ENCODE data around the gene GMNN. TPM values are rescaled to one million over a fixed set of nuclear protein-coding genes. Genes with fewer than 3 reads are reported as not detected.
"Not testable (repeated sequence)": the region's sequence is repeated elsewhere in the genome, so short reads cannot be mapped to it uniquely, and the experiment has no call there.

GMNN gene
- total RNA-seq, result 8.7 and 20.0 TPM in 2 replicates

DNA sequence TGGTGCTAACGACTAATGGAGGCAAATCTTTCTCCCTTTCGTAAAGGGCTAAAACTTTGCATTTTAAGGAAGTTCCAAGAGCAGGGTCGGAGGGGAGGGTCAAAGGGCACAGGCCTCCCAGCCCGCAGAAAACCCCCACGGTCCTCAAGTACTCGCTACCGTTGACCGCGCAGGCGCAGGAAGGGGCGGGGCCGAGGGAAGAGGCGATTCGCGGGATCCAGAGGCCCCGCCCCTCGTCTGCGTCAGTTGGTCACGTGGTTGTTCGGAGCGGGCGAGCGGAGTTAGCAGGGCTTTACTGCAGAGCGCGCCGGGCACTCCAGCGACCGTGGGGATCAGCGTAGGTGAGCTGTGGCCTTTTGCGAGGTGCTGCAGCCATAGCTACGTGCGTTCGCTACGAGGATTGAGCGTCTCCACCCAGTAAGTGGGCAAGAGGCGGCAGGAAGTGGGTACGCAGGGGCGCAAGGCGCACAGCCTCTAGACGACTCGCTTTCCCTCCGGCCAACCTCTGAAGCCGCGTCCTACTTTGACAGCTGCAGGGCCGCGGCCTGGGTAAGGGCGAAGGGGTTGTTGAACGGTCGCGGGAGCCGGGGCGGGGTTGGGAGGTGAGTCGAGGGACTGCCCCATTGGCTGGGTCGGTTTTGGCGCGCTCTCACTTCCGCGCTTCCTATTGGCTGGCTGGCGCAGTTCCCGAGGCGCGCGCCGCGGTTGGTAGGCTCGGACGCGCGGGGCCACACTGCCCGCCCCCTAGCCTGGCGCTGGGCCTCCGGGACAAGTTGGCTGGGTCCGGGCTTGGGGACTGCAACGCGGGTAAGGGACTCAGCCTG is at the start of gene GMNN:
Gene GMNN (plus strand): TSS at position 242 of the 824 bp plus-strand sequence. CDS start 2,310 bp downstream, outside the sequence.
- peak; percentile 57 for DNase-seq (ENCODE audit: extremely low read depth, low read depth, low spot score)

- DNase-seq (ENCODE audit: extremely low read depth, low read depth, low spot score), result not testable (repeated sequence)
Observed at GRCh38 chr6:24730653-24731052, 44.1 kb upstream of the GMNN start.

GRCh38 chr6:24731456-24732134 is 43.1 kb upstream of the GMNN start:
- not testable (repeated sequence) for DNase-seq (ENCODE audit: extremely low read depth, low read depth, low spot score)

DNA sequence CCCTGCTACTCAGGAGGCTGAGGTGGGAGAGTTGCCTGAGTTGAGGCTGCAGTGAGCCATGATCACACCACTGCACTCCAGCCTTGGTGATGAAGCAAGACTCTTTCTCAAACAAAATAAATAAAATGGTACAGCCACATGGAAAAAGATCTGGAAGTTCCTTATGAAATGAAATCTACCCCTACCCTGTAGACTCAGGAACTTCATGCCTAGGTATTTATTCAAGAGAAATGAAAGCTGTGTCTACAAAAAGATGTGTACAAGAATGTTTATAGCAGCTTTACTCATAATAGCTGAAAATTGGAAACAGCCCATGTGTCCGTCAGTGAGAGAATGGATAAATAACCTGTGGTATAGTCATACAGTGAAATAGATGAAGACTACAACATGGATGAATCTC is 40.6 kb upstream of the GMNN start:
- no peak for DNase-seq (ENCODE audit: extremely low read depth, low read depth, low spot score)

- DNase-seq (ENCODE audit: extremely low read depth, low read depth, low spot score), result not testable (repeated sequence)
Observed at GRCh38 chr6:24734710-24735109, 40.0 kb upstream of the GMNN start.

DNA sequence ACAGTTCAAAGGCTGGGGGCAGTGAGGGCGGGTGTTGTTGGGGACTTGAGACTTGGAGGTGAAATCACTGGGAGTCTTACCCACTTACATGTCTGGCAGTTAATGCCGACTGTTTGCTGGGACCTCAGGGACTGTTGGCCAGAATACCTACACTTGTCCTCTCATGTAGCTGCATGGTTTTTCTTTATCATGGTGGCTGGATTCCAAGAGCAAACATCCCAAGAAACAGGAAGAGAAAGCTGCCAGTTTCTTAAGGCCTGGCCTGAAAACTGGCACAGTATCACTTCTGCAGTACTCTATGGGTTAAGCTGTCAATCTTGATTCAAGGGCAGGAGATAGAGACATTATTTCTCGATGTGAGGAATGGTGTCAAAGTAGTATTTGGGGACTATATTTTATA is 36.0 kb upstream of the GMNN start:
- no peak for DNase-seq (ENCODE audit: extremely low read depth, low read depth, low spot score)

GRCh38 chr6:24740861-24741260 is 33.9 kb upstream of the GMNN start:
- DNase-seq (ENCODE audit: extremely low read depth, low read depth, low spot score), result no peak

- DNase-seq (ENCODE audit: extremely low read depth, low read depth, low spot score), result no peak
Observed at GRCh38 chr6:24742216-24742738, 32.5 kb upstream of the GMNN start.

- peak; percentile 90 for DNase-seq (ENCODE audit: extremely low read depth, low read depth, low spot score)
Observed at GRCh38 chr6:24743265-24743943, 31.3 kb upstream of the GMNN start.

DNA sequence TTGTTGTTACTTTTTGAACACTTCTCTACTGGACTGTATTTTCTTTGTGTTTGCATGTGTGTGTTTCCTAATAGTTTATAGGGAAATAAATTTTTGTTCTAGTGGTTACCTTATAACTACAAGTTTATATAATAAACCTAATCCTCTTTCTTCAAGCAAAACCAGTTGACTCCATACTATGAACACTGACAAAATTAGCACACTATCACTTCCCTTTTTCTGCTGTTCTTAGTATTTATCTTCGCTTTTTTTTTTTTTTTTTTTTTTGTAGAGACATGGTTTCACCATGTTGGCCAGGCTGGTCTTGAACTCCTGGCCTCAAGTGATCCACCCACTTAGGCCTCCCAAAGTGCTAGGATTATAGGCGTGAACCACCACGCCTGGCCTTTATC is 30.8 kb upstream of the GMNN start:
- no peak for DNase-seq (ENCODE audit: extremely low read depth, low read depth, low spot score)

DNA sequence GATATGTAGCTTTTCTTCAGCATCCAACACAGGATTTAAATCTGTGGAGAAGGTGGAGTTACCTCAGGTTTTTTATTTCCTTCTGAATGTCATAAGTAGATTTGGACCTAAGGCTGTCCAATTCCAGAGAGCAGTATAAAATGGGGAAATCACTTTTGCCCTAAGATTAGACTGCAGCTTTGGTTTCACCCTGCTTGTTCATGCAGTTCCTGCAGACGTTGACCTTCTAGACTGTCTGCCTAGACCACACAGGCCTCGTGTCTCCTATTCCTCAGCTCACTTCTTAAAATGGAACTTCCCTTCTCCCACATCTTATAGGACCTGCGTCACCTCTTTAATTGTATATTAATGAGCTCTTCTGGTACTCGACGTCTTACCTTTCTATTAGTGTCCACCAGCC is 29.8 kb upstream of the GMNN start:
- DNase-seq (ENCODE audit: extremely low read depth, low read depth, low spot score), result no peak

DNA sequence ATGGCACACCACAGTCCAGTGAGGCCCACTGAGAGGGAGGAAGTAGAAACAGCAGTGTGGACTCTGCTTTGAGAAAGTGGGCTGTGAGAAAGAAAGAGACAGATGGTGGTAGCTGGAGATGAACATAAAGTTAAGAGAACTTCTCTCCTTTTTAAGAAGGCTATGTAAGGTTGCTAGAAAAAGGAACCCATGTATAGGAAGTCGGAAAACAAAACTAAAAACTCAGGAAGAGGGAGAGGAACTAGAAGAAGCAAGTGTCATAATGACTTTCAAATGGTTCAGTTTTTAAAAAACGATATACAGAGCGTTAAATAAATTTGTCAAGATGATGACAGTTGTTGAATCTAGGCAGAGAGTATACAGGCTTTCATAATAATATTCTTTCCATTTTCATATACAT is 25.4 kb upstream of the GMNN start:
- DNase-seq (ENCODE audit: extremely low read depth, low read depth, low spot score), result no peak

GRCh38 chr6:24750878-24751277 is 23.9 kb upstream of the GMNN start:
- DNase-seq (ENCODE audit: extremely low read depth, low read depth, low spot score), result not testable (repeated sequence)

DNA sequence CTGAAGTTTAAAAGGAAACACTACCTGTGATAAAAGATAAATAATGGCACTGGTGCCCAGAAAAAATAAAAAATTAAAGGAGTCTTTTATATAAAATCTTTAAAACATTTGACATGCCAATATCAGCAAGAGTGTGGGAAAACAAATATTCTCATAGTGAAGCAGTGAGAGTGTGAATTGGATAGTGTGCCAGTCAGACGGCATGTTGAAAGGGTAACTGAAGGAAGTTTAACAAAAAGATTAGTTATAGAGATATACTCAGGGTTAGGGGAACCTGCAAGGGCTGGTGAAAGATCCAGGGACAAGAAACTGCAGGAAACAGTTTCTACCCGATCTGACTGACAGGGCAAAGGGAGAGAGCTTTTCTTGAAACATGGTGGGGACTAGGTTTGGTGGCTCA is 22.2 kb upstream of the GMNN start:
- no peak for DNase-seq (ENCODE audit: extremely low read depth, low read depth, low spot score)

- no peak for DNase-seq (ENCODE audit: extremely low read depth, low read depth, low spot score)
Observed at GRCh38 chr6:24752917-24753492, 21.7 kb upstream of the GMNN start.

DNA sequence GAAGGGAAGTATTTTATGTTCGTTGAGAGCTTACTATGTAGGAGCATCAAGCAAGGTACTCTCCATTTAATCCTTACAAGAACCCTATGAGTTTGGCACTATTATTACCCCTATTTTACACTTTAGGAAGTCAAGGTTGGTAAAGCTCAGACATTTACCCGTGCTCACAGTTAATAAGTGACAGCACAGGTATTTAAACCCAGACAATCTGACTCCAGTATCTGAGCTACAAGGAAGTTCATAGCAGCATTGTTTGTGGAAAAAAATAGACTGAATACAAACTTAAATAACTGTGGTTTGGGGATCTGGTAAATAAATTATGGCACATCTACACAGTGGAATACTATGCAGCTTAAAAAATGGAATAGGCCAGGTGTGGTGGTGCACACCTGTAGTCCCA is 21.2 kb upstream of the GMNN start:
- no peak for DNase-seq (ENCODE audit: extremely low read depth, low read depth, low spot score)

- DNase-seq (ENCODE audit: extremely low read depth, low read depth, low spot score), result not testable (repeated sequence)
Observed at GRCh38 chr6:24754378-24754777, 20.4 kb upstream of the GMNN start.

DNA sequence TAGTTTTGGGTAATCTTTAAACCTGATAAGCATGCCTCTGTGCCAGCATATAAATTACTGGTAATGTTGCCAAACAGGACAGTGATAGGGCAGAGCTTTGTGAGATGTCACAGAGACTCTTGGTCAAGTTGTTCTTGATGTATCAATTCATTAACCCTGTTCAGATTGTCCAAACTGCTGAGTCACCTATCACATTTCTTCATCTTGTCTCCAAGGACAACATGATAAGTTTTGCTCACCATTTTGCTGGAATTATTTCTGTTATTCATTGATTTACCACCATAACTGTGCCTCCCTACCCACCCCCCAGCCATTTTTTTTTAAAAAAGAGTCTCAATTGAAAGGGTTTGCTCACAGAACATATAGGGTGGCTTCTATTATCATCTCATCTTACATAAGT is 19.5 kb upstream of the GMNN start:
- DNase-seq (ENCODE audit: extremely low read depth, low read depth, low spot score), result no peak

DNA sequence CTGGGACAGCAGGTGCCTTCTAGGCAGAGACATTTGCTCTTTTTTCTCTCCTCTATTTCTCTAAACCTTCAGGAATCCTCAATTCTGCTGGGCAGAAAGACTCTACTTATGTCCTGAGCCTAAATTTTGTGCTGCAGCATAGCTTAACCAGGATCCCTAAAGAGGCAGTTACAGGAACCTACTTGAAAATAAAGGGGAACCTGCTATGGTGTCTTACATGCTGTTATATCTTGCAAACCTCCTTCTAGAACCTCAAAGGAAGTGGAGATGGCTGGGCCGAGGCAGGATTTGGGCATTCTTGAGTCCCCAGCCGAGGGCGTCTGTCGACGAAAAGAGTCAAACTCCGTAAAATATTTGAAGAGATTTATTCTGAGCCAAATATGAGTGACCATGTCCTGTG is 17.1 kb upstream of the GMNN start:
- DNase-seq (ENCODE audit: extremely low read depth, low read depth, low spot score), result no peak

- no peak for DNase-seq (ENCODE audit: extremely low read depth, low read depth, low spot score)
Observed at GRCh38 chr6:24759718-24760117, 15.0 kb upstream of the GMNN start.

GRCh38 chr6:24760210-24760609 is 14.5 kb upstream of the GMNN start:
- DNase-seq (ENCODE audit: extremely low read depth, low read depth, low spot score), result no peak

Data from glomerular endothelial cell (primary cell).